ENCODE results near the gene TTC9B.

DNA sequence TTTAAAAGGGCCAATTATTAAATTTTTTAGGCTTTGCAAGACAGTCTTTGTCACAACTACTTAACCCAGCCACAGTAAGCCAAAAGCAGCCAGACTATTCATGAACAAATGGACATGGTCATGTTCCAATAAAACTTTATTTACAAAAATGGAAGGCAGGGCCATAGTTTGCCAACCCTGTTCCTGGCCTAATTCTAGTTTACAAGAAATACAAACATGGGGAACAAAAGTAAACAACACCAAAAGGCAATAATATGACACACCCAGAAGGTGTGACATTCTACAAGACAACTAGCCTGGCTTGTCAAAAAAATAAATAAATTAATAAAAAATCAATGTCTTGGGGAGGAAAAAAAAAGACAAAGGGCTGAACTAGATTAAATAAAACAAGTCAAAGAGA lies 33.1 kb upstream of the TTC9B start:
- TF ChIP-seq POLR2A (IDR thresholded peaks at IDR 0.05; ENCODE audit: low read length) = no peak
- TF ChIP-seq GATA1 (IDR thresholded peaks at IDR 0.05; ENCODE audit: low read depth, low read length) = no peak

Measured in erythroblast (primary cell).